Loucy (cell line): Measurements from ENCODE around the gene OR5C1.

Experiments used
- CTCF ChIP-seq: fragments of 200-600 bp; sonication (generic); conservative IDR thresholded peaks from 2 replicates; pipeline ENCODE4 v1.5.1; 2014; ENCODE audit warnings: mild to moderate bottlenecking, antibody characterized with exemption, low read length
- EZH2phosphoT487 ChIP-seq: fragments of 200-600 bp; IDR thresholded peaks from 2 replicates; pipeline ENCODE4 v1.6.1; 2018; ENCODE audit warnings: antibody characterized with exemption, mild to moderate bottlenecking, moderate library complexity, borderline replicate concordance

GRCh38 chr9:122812736-122813135, 24.0 kb downstream of the OR5C1 start:
- TF ChIP-seq CTCF, result no peak
- no peak for TF ChIP-seq EZH2phosphoT487
